Endometrial microvascular endothelial cells (primary cell): ENCODE measurements around the gene TTC9C. TPM values are rescaled to one million over a fixed set of nuclear protein-coding genes. Genes with fewer than 3 reads are reported as not detected.

Source experiments
- in situ Hi-C: cut with HindIII; loops from 2 replicates; pipeline ENCODE4 v1.10.0; 2017; ENCODE audit warnings: low sequenced_read_pairs, low pct_unique_long_range_greater_than_20kb; ENCODE audit errors: inconsistent ontology term
- total RNA-seq: library from RNA; depleted of rRNA; stranded (reverse); fragments of >200 nt; gene quantifications from one replicate; pipeline ENCODE4 v1.2.3, GENCODE V29; 2015; ENCODE audit errors: inconsistent ontology term

The TTC9C gene
- total RNA-seq, 1 donor from 2014 or later: 28.1 TPM

GRCh38 chr11:62782753-62783152, 54.5 kb downstream of the TTC9C start:
- in situ Hi-C loops: no loop called here

DNA sequence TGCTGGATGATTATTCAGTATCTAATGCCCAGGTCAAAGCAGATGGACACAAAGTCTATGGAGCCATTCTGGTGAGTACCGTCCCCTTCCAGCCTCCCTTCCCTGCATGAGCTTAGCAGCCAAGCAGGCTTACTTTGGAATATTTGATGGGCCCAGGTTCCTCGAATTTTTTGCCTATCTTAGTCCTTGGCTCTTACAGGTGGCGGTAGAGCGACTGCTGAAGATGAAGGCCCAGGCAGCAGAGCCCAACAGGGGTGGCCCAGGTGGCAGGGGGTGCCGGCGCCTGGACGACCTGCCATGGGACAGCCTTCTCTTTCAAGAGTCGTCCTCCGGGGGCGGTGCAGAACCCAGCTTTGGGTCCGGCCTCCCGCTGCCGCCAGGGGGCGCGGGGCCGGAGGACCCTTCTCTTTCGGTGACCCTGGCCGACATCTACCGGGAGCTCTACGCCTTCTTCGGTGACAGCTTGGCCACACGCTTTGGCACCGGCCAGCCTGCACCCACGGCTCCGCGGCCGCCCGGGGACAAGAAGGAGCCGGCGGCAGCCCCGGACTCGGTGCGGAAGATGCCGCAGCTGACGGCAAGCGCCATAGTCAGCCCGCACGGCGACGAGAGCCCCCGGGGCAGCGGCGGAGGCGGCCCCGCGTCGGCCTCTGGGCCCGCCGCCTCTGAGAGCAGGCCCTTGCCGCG, 58.2 kb downstream of the TTC9C start:
- in situ Hi-C loops: no loop called here

GRCh38 chr11:62787005-62787759, 58.9 kb downstream of the TTC9C start, which contains the start of gene TMEM179B:
Gene TMEM179B, plus strand, starts transcription at chr11:62787402. Its CDS starts 30 bp downstream, at chr11:62787432.
- in situ Hi-C loops: no loop called here

Other genes with a start within 250 kb of the TTC9C start
- gene AHNAK, start 181.7 kb upstream of the TTC9C start, total RNA-seq: 299 TPM
- gene EEF1G, start 154.6 kb upstream of the TTC9C start, total RNA-seq: 1,762 TPM
- 12.7 TPM for gene TUT1, start 137.0 kb upstream of the TTC9C start, total RNA-seq
- gene MTA2, start 126.6 kb upstream of the TTC9C start, total RNA-seq: 195 TPM
- gene EML3, start 115.7 kb upstream of the TTC9C start, total RNA-seq: 42.1 TPM
- 8.0 TPM for gene ROM1, start 115.2 kb upstream of the TTC9C start, total RNA-seq
- gene B3GAT3, start 106.5 kb upstream of the TTC9C start, total RNA-seq: 40.0 TPM
- 294 TPM for gene GANAB, start 81.9 kb upstream of the TTC9C start, total RNA-seq
- gene INTS5, start 75.2 kb upstream of the TTC9C start, total RNA-seq: 35.2 TPM
- 87.7 TPM for gene C11orf98, start 63.3 kb upstream of the TTC9C start, total RNA-seq
- gene CSKMT, start 63.2 kb upstream of the TTC9C start, total RNA-seq: 3.9 TPM
- gene UQCC3, start 56.8 kb upstream of the TTC9C start, total RNA-seq: 12.4 TPM
- gene LBHD1, start 56.2 kb upstream of the TTC9C start, total RNA-seq: 5.8 TPM
- 89.8 TPM for gene UBXN1, start 49.4 kb upstream of the TTC9C start, total RNA-seq
- not detected for gene LRRN4CL, start 39.0 kb upstream of the TTC9C start, total RNA-seq
- gene BSCL2, start 21.1 kb upstream of the TTC9C start, total RNA-seq: 55.5 TPM
- gene GNG3, start 20.8 kb upstream of the TTC9C start, total RNA-seq: not detected
- gene HNRNPUL2, start 1.0 kb upstream of the TTC9C start, total RNA-seq: 6.7 TPM
- gene ZBTB3, start 25.7 kb downstream of the TTC9C start, total RNA-seq: 9.9 TPM
- gene POLR2G, start 33.1 kb downstream of the TTC9C start, total RNA-seq: 85.5 TPM
- gene TAF6L, start 42.9 kb downstream of the TTC9C start, total RNA-seq: 22.1 TPM
- gene TMEM179B, start 58.9 kb downstream of the TTC9C start, total RNA-seq: 91.6 TPM
- gene TMEM223, start 63.5 kb downstream of the TTC9C start, total RNA-seq: 27.6 TPM
- gene NXF1, start 77.0 kb downstream of the TTC9C start, total RNA-seq: 45.7 TPM
- 33.4 TPM for gene STX5, start 103.6 kb downstream of the TTC9C start, total RNA-seq
- gene TEX54, start 104.4 kb downstream of the TTC9C start, total RNA-seq: not detected
- 49.7 TPM for gene WDR74, start 111.1 kb downstream of the TTC9C start, total RNA-seq
- 224 TPM for gene SLC3A2, start 152.4 kb downstream of the TTC9C start, total RNA-seq
- not detected for gene CHRM1, start 192.9 kb downstream of the TTC9C start, total RNA-seq